Tibial artery (tissue), 4 donors: ENCODE results near the gene EFNA5.

Experiments used
- DNase-seq, 2 donors: peaks; one replicate each; pipeline ENCODE4 v3.0.0-alpha.2; 2019
- H3K27ac ChIP-seq, 2 donors: fragments of 200-600 bp; sonication (generic) in 1 of 2; 1 replicate in 1 of 2; 2 replicates in 1 of 2; pipeline ENCODE4 v1.5.1; 2018 to 2019; ENCODE audit warnings: mild to moderate bottlenecking in 1 of 2
- H3K27me3 ChIP-seq, 2 donors: fragments of 200-600 bp; sonication (generic) in 1 of 2; one replicate each; pipeline versions ENCODE4 v1.5.1 to v1.6.0; 2016 to 2019
- H3K36me3 ChIP-seq, 3 donors: fragments of 200-600 bp; sonication (generic) in 2 of 3; one replicate each; pipeline ENCODE4 v1.5.1; 2016 to 2019; ENCODE audit warnings: mild to moderate bottlenecking in 2 of 3
- H3K4me1 ChIP-seq, 4 donors: fragments of 200-600 bp; sonication (generic) in 2 of 4; 1 replicate in 3 of 4; 2 replicates in 1 of 4; pipeline ENCODE4 v1.5.1; 2016 to 2019
- H3K4me3 ChIP-seq, 2 donors: fragments of 200-600 bp; sonication (generic) in 1 of 2; 1 replicate in 1 of 2; 2 replicates in 1 of 2; pipeline ENCODE4 v1.5.1; 2018 to 2019; ENCODE audit warnings: mild to moderate bottlenecking in 2 of 2
- H3K9me3 ChIP-seq, 3 donors: fragments of 200-600 bp; sonication (generic) in 1 of 3; one replicate each; pipeline ENCODE4 v1.5.1; 2016 to 2019
- intact Hi-C: fragments of 100-400 bp; cut with DNase I; formaldehyde crosslinking; loops from one replicate; pipeline ENCODE4 v1.15.0; 2023; ENCODE audit warnings: low total_unique reads
- TF ChIP-seq, protein P1 (sequence below), 2 experiments: fragments of 200-600 bp in 1 of 2; fragments of 450-650 bp in 1 of 2; IDR thresholded peaks; one replicate each; pipeline ENCODE4 v1.5.1; 2017 to 2019; ENCODE audit warnings: antibody characterized with exemption in 2 of 2, mild to moderate bottlenecking in 1 of 2, moderate library complexity in 1 of 2

Gene EFNA5

DNA sequence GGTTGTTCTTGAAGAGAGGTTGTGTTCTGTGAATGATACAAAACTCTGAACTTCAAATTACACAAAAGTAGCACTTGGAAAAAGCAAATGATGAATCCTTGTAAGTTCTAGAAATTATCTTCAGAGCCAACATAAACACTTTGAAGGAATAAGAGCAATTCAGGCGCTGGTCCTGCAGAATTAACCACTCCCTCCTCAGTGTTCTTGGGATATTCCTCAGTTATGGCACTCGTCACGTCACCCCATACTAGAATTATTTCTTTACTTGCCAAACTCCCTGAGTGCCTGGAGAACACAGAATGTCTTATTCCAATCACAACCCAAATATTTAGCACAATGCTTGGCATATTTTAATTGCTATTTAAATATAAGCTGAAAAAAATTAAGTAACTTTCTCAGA is 126.3 kb downstream of the EFNA5 start:
- H3K27me3 ChIP-seq = no peaks in the 10 kb centered on the region
- no peaks in the 10 kb centered on the region for H3K36me3 ChIP-seq
- peaks cover 0 to 63% (median 39%) of the 10 kb centered on the region in 4 donors for H3K4me1 ChIP-seq
- DNase-seq = no peak
- intact Hi-C loops = no loop called here
- TF ChIP-seq, protein P1, sequence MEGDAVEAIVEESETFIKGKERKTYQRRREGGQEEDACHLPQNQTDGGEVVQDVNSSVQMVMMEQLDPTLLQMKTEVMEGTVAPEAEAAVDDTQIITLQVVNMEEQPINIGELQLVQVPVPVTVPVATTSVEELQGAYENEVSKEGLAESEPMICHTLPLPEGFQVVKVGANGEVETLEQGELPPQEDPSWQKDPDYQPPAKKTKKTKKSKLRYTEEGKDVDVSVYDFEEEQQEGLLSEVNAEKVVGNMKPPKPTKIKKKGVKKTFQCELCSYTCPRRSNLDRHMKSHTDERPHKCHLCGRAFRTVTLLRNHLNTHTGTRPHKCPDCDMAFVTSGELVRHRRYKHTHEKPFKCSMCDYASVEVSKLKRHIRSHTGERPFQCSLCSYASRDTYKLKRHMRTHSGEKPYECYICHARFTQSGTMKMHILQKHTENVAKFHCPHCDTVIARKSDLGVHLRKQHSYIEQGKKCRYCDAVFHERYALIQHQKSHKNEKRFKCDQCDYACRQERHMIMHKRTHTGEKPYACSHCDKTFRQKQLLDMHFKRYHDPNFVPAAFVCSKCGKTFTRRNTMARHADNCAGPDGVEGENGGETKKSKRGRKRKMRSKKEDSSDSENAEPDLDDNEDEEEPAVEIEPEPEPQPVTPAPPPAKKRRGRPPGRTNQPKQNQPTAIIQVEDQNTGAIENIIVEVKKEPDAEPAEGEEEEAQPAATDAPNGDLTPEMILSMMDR (IDR thresholded peaks at IDR 0.05) = no peak
- H3K9me3 ChIP-seq = no peaks in the 10 kb centered on the region
- peak overlapping the region; percentile 58 to 59 for H3K27ac ChIP-seq
- no peak overlapping the region for H3K4me3 ChIP-seq

GRCh38 chr5:107543868-107544267 is 126.9 kb downstream of the EFNA5 start:
- intact Hi-C loops = no loop called here
- Histone ChIP-seq H3K27me3 (no peaks in the 10 kb centered on the region), H3K4me1 (peaks cover 0 to 63% (median 38%) of the 10 kb centered on the region in 4 donors), H3K27ac (peak overlapping the region; percentile 58 to 59), H3K9me3 (no peaks in the 10 kb centered on the region), H3K4me3 (no peak overlapping the region), H3K36me3 (no peaks in the 10 kb centered on the region)
- TF ChIP-seq, protein P1 (IDR thresholded peaks at IDR 0.05) = no peak
- no peak for DNase-seq

GRCh38 chr5:107542831-107543231 is 127.9 kb downstream of the EFNA5 start:
- Histone ChIP-seq H3K9me3 (no peaks in the 10 kb centered on the region), H3K27ac (peak overlapping the region; percentile 58 to 59), H3K4me1 (peaks cover 0 to 64% (median 36%) of the 10 kb centered on the region in 4 donors), H3K4me3 (peak overlapping the region; percentile 15 to 18), H3K27me3 (no peaks in the 10 kb centered on the region), H3K36me3 (no peaks in the 10 kb centered on the region)
- intact Hi-C loops = no loop called here
- TF ChIP-seq, protein P1 (IDR thresholded peaks at IDR 0.05) = no peak
- peak; percentile 86 to 93 for DNase-seq

DNA sequence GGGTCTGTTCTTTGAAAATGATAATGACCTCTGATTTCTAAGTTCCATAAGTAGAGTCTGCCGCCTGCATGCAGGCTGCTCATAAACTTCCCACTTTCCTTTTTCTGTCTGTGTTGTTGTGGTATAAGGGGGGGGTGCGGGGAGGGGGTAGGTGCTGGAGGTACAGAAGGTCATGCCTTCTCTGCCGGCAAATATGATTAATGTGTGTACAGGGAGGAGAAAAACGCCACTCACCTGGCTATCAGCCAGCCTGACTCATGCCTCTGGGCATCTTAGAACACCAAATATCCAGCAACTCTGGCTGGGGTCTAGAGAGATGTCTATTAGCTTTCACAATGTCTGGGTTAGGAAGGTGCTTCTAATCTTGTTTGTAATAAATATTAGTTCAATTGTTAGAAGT is 128.3 kb downstream of the EFNA5 start:
- H3K4me1 ChIP-seq = peaks cover 0 to 64% (median 36%) of the 10 kb centered on the region in 4 donors
- TF ChIP-seq, protein P1 (IDR thresholded peaks at IDR 0.05) = no peak
- H3K4me3 ChIP-seq = peak overlapping the region; percentile 15 to 18
- no peaks in the 10 kb centered on the region for H3K36me3 ChIP-seq
- H3K27ac ChIP-seq = peak overlapping the region; percentile 58 to 59
- intact Hi-C loops = no loop called here
- DNase-seq = peak; percentile 90 to 92
- no peaks in the 10 kb centered on the region for H3K9me3 ChIP-seq
- H3K27me3 ChIP-seq = no peaks in the 10 kb centered on the region

DNA sequence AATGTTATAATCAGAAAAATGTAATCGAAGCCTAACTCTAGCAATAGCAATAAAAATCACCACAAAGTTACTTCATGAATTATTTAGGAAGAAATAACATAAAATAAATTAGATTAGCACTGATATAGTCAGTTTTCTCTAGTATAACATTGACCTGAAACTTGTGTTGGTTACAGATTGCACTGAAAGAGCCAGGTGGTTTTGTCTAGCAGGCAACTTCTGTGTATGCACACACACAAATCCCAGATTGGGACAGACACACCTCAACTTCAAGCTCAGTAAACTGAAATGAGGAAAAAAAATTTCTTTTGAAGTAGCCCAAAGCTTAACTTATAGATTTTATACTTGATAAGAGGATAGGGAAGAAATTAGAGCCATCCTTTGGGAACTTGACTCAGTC is 129.3 kb downstream of the EFNA5 start:
- intact Hi-C loops = no loop called here
- no peak for DNase-seq
- Histone ChIP-seq H3K27ac (peak overlapping the region; percentile 58 to 59), H3K4me1 (peaks cover 0 to 64% (median 33%) of the 10 kb centered on the region in 4 donors), H3K4me3 (no peak overlapping the region), H3K27me3 (no peaks in the 10 kb centered on the region), H3K9me3 (no peaks in the 10 kb centered on the region), H3K36me3 (no peaks in the 10 kb centered on the region)
- TF ChIP-seq, protein P1 (IDR thresholded peaks at IDR 0.05) = no peak
